Kidney glomerular epithelial cell (primary cell): ENCODE data around the gene COQ8B.

Experiments used
- DNase-seq: peaks from one replicate; lab custom pipeline; 2025; lab: John Stamatoyannopoulos, UW

The COQ8B gene

GRCh38 chr19:40717880-40718773, 1.4 kb upstream of the COQ8B start:
- no peak for DNase-seq

- peak; percentile 8 for DNase-seq
These were observed 716 bp upstream of the COQ8B start for GRCh38 chr19:40717325-40717879.

GRCh38 chr19:40716031-40716481, 630 bp downstream of the COQ8B start:
- DNase-seq: peak; percentile 98

DNA sequence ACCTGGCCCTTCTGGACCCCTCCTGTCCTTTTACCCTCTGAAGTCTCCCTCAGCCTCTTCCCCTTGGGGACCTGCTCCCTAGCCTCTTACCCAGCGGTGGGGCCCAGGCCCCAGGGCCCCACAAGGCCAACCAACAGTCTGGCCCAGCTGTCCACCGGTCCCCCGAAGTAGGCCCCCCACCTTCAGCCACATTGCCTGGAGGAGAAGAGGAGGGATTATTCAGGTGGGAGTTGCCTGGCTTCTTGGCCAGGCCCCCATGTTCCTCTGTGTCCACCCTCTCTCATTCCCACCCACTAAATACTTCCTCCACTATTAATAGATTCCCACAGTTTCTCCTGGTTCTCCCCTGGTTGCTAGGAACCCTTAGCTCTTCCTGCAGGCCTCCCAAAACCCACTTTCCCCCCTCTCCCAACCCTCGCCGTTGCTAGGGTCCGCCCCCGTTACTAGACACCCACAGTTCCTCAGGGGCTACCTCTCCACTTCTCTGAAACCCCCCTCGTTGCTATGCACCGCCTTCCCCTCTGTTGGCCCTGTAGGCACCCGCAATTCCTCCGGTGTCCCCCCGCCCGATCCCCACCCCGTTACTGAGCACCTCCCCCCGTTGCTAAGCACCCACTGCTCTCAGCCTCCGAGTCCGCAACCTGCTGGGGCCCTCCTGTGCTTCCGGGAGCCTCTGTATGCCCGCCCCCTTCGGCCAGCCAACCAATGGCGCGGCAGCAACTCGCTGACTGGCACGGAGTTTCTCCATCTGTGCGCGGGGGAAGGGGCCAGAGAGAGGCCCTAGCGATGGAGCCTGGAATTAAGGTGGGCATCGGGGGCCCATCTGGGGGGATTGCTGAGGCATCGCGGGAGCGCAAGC, 2.0 kb downstream of the COQ8B start:
- DNase-seq: peak; percentile 89

DNA sequence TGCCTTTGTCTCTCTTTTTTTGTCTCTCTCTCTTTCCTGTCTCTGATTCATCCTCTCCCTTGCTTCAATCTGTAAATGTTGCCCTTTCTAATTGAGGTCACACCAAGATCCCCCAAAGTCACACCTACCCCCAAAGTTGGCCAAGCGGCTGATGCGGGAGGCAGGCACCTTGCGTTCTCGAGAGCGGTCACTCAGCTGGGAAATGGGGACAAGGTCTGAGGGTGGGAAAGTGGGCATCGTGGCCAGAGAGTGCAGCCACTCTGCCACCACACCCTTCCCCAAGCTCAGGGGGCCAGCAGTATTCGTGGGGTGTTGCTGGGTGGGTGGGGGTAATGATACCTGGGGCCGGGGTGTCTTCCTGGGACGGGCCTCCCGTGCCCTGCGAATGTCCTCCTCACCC, 2.7 kb downstream of the COQ8B start:
- no peak for DNase-seq

DNA sequence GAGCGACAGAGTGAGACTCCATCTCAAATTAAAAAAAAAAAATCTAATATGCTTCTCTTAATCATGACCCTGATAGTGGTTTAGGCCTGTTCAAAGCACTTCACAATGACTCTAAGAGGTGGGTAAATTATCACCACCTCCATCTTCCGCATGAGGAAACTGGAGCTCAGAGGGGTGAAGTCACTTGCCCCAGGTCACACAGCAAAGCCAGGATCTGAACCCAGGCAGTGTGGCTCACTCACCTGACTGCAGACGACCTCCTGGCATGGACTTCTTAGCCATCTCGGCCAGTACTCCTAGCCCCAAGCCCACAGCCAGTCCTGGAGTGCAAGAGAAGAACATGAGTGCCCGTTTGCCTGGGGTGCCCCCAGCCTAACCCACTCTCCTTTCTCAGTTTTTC, 6.9 kb downstream of the COQ8B start:
- no peak for DNase-seq

DNA sequence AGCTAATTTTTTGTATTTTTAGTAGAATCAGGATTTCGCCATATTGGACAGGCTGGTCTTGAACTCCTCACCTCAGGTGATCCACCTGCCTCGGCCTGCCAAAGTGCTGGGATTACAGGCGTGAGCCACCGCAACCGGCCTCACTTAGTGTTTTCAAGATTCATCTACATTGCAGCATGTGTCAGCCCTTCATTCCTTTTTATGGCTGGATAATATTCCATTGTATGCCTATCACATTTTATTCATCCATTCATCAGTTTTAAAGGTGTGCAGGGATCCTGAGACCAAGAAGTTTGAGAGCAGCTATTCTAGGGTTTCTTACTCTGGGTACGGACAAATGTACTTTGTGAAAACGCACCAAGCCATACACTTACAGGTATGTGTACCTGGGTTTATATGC, 9.1 kb downstream of the COQ8B start:
- DNase-seq: no peak

- no peak for DNase-seq
These were observed 10.6 kb downstream of the COQ8B start for GRCh38 chr19:40705950-40706619.

GRCh38 chr19:40705362-40705651, 11.4 kb downstream of the COQ8B start:
- no peak for DNase-seq

DNA sequence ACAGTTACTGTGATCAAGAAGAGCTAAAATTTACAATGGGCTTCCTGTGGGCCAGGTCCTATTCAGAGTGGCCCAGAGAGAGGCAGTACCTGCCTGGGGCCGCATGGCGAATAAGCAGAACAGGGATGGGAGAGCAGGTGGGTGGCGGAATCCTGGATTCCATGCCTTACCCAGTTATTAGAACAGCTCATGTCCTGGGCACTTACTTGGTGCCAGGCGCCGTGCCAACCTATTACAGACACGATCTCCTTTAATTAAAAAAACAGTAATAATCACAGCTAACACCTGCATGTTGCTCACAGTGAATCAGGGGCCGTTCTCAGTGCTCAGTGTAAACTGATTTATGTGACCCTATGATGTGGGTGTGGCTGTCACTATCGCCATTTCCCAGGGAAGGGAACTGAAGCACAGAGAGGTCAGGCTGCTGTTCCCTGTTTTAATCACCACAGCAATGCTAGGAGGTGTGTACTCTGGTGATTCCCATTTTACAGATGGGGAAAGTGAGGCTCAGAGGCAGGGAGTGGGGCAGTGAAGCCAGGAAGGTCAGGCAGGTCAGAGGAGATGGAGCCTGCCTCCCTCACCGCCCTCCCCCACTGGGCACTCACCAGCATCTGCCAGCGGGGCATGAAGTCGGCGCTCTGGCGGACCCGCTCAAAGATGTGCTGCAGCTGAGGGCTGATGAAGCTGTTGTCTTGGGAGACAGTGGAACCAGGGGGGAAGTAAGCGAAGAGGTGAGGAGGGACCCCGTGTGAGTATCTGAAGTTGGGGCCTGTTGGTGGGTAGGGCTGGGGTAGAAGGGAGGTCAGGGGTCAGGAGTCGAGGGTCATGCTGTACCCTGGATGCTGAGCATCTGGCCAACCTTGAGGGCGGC, 12.0 kb downstream of the COQ8B start:
- DNase-seq: no peak

- DNase-seq: no peak
These were observed 13.5 kb downstream of the COQ8B start for GRCh38 chr19:40703029-40703755.

DNA sequence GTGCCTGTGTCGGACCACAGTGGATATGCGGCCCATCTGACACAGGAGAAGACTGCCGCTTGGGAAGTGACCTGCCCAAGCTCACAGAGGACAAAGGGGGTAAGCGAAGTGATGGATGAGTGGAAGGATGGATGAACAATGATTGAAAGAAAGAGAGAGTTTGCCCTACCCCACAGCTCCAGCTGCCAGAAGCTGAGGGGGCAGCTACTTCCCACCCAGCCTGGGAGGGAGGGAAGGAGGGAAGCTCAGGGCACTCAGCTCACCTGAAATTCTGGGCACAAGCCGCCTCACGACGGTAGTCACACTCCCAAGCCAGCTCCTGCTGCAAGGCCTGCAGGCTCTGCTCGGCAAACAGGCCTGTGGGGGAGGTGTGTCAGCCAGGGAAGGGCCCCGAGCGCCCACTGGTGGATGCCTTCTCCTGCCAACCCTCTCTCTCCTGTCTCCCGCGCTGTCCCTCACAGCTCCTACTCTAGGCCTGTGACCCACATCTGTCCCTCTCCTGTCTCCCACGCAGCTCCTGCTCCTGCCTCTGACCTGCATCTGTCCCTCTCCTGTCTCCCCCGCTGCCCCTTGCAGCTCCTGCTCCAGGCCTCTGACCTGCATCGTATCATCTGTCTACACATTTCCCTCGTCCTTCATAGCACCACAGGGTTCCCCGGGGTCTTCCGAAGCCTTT, 14.2 kb downstream of the COQ8B start:
- DNase-seq: no peak

- no peak for DNase-seq
These were observed 14.9 kb downstream of the COQ8B start for GRCh38 chr19:40701758-40702157.

GRCh38 chr19:40700083-40700482, 16.6 kb downstream of the COQ8B start:
- no peak for DNase-seq

GRCh38 chr19:40697007-40697406, 19.7 kb downstream of the COQ8B start:
- DNase-seq: no peak

DNA sequence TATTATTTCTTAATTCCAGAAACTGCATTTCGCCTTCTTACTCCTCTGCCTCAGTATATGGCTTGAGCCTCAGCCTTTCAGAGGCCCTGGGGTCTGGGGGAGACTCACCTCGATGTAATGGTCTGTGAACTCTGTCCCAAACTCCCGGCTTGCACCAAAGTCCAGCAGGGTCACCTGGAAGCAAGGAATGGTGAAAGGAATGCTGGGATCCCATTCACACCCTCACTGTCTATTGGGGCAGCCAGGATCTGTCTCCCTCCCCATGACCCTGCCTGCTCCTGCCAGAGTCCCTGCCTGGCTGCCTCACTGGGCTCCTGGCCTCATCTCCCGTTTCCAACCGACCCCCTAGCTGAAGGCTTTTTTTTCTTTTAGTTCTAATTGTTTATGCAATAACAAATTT, 20.8 kb downstream of the COQ8B start:
- no peak for DNase-seq

DNA sequence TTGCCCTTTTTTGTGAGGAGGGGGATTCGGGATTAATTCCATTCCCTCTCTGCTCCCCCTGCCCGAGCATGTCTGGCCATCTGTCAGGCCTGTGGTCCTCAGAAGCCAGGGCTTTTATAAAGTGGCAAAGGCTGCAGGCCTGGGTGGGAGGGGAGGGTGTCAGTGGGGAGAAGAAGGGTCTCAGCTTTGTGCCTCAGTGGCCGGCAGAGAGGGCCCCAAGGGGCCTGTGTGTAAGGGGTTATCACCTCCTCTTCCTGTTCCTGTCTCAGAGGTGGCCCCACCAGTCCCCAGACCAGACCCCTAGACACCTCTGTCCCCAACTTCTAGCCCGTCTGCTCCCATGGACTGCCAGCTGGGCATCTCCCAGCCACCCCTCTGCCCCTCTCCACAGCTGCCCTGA, 22.8 kb downstream of the COQ8B start:
- no peak for DNase-seq

- no peak for DNase-seq
These were observed 23.4 kb downstream of the COQ8B start for GRCh38 chr19:40693150-40693788.

GRCh38 chr19:40692212-40692551, 24.5 kb downstream of the COQ8B start:
- DNase-seq: no peak
